ENCODE results near the gene KCNN1.

- TF ChIP-seq, protein P1, sequence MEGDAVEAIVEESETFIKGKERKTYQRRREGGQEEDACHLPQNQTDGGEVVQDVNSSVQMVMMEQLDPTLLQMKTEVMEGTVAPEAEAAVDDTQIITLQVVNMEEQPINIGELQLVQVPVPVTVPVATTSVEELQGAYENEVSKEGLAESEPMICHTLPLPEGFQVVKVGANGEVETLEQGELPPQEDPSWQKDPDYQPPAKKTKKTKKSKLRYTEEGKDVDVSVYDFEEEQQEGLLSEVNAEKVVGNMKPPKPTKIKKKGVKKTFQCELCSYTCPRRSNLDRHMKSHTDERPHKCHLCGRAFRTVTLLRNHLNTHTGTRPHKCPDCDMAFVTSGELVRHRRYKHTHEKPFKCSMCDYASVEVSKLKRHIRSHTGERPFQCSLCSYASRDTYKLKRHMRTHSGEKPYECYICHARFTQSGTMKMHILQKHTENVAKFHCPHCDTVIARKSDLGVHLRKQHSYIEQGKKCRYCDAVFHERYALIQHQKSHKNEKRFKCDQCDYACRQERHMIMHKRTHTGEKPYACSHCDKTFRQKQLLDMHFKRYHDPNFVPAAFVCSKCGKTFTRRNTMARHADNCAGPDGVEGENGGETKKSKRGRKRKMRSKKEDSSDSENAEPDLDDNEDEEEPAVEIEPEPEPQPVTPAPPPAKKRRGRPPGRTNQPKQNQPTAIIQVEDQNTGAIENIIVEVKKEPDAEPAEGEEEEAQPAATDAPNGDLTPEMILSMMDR (IDR thresholded peaks at IDR 0.05 in 4 of 5, conservative IDR thresholded peaks at IDR 0.05 in 1 of 5), result no peak
- TF ChIP-seq POLR2A (IDR thresholded peaks at IDR 0.05), result no peak
Observed at GRCh38 chr19:17931532-17932191, 35.2 kb upstream of the KCNN1 start.
